ENCODE measurements around the gene MYO9A.

The MYO9A gene

DNA sequence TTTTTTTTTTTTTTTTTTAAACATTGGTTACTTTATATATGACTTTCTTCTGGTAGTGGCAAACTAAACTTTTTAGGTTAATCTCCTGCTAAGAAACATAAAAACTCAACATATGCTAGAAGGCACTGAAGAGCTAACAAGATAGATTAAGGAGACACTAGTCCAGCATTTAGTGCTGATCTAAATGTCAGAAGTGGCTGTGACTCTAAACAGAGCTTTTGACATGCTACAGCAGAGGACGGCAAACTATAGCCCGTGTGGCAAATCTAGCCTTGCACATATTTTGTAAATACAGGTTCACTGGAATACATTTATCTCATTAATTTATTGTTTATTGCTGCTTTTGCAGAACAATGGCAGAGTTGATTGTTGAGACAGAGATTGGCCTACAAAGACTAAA lies 287.0 kb downstream of the MYO9A start:
- DNase-seq: no peak

DNA sequence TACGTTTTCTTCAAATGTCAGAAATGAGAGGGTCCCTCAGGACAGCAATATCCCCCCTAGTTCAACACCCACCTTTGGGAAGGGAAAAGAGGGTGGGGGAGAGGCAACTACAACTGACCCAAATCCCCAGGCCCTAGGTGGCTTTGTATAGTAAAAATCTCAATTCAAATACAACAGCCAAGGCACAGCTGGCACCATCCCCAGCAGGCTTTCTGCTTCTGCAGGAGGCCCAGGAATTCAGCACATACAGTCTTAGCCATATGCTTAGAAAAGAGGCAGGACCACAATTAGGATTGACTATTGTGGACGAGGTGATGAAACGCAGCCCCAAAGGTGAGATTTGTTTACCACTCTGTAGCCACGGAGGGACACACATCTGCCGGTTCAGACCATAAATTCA lies 291.8 kb downstream of the MYO9A start:
- DNase-seq: no peak

DNA sequence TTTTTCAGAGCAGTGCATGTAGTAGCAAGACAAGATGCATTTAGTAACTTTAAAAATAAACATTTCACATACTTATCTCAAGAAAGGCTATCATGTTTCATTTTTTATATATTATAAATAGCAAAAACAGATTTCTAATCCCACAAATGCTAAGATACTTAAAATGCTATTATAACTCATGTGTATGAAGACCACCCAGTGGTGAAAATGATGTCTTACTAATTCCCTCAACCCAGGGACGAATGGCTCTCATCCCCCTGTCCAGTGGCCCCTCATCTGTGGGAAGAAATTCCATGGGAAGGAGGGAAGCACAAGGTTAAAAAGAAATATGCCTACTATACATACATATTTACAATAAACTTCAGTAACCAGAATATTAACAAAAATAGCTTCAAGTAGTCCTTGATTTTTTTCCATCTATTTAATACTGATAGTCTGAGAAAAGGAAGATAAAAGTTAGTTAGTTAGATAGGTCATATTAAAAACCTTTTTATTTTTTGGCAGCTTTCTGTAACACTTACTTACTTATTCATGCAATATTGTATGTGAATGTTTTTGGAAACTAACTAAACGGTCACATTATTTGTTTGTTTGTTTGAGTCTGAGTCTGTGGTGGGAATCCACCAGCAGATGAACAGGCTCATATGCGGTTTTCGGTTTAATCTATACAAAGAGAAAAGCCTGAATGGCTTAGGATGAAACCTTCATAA lies 292.8 kb downstream of the MYO9A start:
- no peak for DNase-seq

DNA sequence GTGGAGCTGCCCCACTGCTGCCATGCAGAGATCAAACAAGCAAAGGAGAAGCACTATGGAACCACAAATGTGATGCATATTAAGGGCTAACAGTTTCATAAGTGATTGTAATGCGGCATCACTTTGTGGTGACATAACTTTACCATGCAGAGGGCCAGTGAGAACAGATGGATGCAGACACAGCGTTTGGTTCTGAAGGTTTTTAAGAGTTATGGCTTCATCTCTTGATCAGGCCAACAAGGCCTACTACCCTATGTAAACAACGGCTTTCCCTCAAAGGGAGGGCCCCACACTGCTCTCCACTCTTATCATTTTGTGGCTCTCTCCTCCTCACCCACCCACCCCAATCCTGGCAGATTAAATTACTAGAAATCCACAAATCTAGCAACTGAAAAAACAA lies 294.1 kb downstream of the MYO9A start:
- DNase-seq: no peak

DNA sequence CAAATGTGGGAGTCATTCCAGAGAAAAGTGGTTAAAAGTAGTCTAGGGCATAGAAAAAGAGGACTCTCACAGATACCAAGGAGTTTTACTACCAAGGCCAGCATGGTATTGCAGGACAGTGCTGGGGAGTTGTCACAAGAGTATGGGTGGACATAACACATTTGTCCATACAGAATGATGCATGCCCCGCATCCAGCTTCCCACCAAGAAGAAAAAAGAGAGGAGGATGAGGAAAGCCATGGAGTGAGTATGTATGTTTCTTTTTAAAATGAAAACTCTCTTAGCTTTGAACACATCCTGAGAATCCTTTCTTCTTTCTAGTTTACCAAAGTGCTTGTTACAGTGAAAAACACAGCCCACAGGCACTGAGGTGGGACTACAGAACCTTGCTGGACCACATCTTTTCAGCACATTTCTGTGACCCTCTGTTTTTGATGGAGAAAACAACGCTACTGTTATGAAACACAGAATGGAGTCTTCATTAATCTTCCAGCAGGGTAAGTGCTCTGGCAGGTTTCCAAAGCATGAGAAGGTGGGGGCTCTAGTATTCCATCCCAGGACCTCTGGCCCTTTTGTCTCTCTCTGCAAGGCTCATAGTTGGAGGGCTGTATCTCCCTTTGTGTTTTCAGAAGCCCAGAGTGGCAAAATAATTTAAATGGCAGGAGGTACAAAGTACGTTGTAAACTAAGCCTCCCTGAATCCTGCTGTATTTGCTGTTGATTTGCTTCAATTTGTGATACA lies 294.9 kb downstream of the MYO9A start:
- no peak for DNase-seq

DNA sequence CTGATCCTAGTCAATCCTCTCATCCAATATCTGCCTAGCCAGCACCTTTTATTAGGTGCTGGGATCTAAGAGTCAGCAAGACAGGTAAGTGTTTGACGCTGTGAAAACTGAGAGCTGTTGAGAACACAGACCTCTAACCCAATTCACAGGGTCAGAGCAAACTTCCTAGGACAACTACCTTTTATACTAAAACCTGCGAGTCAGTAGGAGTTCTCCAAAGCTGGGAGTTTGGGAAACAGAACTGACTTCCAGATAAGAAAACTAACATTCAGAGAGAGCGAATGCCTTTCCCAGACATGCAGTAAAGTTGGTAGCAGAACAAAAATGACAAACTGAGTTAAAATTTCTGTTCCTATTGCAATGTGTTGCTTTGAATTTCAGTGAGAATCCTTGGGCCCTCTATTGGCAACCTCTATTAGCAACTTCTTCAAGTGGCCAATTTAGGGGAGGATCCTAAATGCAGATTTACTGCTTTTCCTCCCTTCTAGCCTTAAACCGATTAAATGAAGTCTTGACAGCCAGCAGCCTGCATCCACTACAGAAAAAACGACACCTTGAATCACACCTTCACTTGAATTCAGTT lies 296.3 kb downstream of the MYO9A start:
- DNase-seq: no peak

DNA sequence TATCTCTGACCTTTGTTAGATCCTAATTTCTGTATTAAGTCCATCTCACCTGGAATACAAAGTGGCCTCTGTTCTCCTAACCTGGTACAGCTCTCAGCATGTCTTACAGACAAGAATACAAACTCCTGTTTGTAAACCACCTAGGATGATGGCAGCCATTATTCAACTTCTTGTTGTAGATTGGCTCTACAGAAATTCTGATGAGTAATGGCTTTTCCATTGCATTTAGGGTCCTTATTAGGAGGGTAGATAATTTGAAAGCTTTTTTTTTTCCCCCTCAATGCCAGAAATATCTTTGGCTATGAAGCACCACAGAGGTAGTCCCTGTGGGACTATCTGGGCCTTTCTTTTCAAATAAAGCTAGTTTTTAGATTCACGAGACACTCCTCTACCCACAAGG lies 297.8 kb downstream of the MYO9A start:
- no peak for DNase-seq

DNA sequence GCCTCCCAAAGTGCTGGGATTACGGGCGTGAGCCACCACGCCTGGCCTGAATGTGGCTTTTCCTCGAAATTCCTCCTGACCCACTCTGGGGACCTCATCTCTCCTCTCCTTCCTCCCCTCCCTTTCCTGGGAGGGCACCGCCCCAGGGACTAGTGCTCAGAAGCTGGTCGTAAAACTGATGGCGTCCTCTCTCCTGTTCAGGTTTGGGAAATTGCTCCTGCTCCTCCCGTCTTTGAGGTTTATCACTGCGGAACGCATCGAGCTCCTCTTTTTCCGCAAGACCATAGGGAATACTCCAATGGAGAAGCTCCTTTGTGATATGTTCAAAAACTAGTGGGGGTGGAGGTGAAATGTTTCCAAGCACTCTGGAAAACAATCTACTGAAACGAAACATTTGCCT lies 300.6 kb downstream of the MYO9A start:
- DNase-seq: no peak

DNA sequence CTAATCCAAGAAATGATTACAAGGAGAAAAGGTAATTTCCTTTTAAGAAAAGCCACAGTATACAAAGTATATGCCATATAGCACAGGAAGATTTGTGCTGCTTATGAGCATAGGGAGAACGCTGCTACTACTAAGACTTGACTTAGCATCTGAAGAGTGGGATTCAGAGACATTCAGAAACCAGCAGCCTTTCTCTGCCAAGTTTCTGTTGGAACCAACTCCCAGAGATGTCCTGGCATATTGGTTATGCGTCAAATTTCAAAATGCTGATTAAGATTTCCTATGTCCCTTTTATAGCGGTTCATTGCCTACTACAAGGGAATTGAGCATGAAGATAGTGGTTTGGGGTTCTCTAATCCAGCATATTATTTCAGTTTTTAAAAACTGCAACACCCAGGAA lies 302.6 kb downstream of the MYO9A start:
- DNase-seq: no peak

DNA sequence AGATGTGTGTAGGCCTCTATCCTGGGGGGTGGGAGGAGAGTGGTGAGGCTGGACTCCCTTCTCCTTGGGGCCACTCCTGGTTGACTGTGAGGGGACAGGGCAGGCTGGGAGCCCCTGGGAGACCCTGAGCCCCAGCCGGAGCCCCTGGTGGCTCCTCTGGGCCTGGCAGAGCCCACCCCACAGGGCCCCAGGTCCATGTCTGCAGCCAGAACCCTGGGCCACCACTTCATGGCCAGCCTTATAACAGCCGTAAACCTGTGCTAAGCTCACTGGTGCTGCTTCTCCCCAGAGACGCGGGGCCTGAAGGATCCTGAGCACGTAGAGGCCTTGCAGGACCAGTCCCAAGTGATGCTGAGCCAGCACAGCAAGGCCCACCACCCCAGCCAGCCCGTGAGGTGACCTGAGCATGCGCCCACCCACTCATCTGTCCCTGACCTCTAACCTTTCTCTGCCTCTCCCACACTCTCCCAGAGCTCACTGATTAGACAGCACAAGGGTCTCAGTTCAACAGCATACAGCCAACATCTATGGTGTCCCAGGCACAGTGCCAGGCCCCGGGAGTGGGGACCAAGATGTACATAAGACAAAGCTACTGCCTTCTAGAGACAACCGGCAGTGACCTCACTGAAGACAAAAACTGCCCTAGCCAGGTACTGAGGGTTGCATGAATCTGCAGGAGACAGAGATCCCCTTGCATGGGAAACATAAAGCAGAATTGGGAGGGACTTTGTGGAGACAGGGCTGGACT lies 304.1 kb downstream of the MYO9A start:
- no peak for DNase-seq

DNA sequence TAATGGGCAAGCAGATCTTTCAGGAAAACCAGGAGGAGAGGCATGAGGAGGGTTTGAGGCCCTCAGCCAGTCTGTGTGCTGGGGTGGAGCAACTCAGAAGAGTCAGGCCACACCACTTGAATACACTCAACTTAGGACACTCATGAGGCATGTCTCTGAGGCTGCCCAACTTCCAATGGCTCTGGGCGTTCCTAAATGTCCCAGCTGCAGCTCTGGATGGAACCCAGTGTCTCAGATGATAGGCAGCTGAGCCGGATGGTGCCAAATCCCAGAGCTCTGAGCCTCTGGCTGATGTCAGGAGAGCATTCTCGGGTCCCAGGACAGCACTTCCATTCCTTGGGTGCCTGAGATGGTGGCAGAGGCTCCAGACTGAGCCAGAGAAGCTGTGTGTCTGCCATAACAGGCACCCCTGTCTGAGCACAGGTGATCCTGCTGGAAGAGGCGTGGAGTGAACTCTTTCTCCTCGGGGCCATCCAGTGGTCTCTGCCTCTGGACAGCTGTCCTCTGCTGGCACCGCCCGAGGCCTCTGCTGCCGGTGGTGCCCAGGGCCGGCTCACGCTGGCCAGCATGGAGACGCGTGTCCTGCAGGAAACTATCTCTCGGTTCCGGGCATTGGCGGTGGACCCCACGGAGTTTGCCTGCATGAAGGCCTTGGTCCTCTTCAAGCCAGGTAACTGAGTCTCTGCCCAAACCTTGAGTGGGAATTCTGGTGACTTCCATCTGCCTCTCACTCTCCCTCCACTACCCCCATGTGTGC lies 304.8 kb downstream of the MYO9A start:
- no peak for DNase-seq

DNA sequence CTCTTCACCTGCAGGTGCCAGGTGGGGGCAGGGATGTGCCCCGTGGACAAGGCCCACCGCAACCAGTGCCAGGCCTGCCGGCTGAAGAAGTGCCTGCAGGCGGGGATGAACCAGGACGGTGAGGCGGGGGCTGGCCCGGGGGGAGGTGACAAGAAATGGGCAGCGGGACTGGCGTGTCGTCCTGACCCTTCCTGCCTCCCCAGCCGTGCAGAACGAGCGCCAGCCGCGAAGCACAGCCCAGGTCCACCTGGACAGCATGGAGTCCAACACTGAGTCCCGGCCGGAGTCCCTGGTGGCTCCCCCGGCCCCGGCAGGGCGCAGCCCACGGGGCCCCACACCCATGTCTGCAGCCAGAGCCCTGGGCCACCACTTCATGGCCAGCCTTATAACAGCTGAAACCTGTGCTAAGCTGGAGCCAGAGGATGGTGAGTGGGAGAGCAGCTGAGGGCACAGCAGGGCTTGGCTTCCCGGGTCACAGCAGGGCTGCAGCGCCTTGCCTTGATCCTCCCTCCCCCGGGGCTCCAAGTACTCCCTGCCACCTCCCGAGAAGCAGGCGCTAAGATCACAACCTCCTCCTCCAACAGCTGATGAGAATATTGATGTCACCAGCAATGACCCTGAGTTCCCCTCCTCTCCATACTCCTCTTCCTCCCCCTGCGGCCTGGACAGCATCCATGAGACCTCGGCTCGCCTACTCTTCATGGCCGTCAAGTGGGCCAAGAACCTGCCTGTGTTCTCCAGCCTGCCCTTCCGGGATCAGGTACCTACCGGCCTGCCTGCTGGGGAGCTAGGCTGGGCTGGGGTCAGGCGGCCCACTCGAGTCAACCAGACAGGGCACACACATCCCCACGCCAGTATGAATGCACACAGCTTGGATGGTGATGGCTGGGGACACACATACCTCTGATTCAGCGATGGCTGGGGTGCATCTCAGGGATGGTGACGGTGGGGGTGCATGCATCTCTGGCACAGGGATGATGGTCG lies 305.9 kb downstream of the MYO9A start:
- no peak for DNase-seq

DNA sequence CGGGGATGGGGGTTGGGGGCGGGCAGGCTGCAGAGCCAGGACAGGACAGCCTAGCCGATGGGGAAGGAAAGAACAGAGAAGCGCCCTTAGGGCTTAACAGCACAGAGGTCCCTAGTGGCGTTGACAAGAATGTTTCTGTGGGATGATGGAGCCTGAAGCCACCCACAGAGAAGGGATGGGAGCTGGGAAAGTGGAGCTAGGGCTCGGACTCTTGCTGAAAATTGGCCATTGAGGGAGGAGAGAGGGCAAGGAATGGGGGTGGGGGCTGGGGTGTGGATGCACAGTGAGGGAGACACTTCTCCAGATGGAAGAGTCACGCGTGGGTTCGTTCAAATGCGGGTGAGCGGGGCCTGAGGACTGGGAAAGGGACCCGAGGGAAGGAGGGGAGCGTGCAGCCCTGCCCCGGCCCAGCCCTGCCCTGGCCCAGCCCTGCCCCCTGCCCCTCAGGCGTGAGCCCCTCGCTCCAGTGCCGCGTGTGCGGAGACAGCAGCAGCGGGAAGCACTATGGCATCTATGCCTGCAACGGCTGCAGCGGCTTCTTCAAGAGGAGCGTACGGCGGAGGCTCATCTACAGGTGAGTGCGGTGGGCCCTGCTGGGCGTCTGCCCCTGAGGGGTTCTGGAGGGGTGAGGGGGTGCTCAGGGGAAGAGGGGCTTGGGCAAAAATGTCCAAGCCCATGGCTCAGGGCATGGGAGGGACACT lies 306.8 kb downstream of the MYO9A start:
- no peak for DNase-seq

DNA sequence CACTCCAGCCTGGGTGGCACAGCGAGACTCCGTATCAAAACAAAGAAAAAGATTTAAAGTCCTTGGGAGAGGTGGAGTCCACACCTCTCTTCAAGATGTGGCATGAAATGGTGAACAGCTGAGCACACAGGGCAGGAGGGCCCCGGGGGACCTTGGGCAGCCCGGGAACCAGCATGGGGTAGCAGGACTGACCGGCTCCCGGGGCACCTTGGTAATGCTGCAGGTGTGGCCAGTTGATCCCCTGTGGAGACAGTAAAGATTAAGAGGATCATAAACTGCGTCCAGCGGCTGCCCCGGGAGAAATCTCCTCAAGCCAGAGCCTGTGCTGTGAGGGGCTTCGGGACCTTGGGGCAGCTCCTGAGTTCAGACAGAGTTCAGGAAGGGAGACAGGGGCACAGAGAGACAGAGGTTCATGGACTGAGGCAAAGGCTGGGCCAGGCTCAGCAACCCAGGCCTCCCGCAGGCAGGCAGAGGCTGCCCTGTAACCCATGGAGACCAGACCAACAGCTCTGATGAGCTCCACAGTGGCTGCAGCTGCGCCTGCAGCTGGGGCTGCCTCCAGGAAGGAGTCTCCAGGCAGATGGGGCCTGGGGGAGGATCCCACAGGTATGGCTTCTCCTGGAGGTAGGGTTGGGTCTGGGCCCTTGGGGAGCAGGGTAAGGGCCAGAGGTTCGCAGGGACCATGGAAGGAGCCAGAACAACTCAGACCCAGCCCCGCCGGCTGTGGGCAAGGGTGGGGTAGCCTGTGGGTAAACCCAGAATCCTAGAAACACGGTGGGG lies 307.5 kb downstream of the MYO9A start, which contains the start of gene NR2E3:
Gene NR2E3 (plus strand): TSS at position 299 of the 780 bp plus-strand sequence. CDS start 190 bp downstream, at position 489.
- DNase-seq: no peak

DNA sequence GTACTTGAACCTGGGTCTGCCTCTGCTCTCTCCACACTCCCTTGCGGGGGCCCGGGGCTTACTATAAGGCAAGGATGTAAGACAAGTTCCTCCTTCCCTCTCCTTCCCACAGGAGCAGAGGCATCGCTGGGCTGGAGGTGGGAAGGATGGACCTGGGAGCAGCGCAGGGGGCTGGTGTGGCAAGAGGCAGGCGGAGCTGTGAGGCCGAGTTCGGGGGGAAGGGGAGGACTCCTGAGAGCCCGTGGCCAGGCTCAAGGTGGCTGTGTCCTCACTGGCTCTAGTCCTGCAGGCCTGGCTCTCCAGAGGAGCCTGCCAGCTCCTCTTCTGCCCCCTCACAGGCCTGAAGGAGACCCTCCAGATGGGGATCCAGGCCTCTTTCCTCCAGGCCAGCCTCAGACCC lies 308.6 kb downstream of the MYO9A start:
- no peak for DNase-seq

DNA sequence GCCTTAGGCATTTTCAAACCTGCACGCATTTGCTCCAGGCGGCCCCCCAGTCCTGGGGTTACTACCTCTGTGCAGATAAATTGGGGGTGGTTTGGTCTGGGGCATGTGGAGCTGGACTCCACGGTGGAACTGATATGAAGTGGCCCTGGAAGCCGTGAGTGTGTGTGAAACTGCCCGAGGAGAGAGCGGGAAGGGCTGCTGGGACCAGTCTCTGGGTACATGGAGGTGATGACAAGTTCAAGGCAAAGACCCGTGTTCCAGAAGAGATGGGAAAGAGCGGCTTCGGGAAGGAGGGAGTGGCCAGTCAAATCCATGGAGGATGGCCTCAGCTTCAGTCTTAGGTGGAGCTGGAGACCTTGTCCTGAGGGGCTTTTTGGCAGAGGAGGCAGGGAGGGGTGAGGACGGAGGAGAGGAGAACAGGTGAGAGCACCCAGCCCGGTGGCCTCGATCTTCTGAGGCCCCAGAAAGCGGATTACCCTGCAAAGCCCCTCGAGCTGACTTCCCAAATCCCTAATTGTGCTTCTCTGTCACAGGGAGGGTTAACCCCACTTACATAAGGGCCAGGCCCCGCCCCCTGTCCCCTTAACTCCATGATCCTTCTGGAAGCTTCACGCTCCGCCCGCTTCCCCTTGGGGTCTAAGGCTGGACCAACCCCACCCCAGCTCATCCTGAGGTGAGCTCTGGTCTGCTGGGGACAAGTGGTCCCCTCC lies 309.5 kb downstream of the MYO9A start:
- no peak for DNase-seq

DNA sequence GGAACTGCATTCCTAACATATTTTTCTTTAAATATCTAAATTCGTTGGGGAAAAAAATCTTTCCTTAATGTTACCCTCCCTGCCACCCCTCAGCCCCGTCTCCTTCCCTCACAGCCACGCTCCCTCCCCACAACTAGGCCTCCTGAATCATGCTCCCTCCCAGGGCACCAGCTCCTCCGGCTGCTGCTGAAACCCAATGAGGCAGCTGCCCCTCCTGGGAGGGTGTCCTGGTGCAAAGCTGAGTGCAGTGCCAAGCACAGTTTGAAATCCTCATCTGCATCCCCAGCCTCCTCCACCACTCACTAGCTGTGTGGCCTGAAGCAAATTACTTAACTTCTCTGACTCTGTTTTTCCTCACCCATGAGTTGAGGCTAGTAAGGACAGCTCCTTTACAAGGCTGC lies 310.3 kb downstream of the MYO9A start:
- no peak for DNase-seq

DNA sequence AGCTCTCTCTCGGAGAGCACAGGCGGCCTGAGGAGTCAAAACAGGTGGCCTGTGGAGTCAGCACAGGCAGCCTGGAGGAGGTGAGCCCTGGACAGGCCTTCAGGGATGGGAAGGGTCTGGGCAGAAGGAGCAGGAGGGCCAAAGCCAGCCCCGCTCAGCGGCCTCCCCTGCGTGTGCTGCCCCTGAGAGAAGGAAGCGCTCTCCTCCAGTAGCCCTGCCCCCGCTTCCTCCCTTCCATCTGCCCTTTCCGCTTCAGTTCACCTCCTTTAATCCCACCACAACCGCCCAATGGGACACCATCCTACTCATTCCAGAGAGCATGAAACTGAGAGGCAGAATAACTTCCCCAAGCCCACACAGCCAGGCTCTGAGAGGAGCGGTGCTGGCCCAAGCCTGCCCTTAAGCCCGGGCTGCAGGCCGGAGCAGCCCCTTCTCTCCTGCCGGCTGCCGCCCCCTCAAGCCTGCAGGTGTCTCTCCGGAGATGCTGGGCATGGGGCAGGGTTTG lies 310.8 kb downstream of the MYO9A start:
- no peak for DNase-seq

DNA sequence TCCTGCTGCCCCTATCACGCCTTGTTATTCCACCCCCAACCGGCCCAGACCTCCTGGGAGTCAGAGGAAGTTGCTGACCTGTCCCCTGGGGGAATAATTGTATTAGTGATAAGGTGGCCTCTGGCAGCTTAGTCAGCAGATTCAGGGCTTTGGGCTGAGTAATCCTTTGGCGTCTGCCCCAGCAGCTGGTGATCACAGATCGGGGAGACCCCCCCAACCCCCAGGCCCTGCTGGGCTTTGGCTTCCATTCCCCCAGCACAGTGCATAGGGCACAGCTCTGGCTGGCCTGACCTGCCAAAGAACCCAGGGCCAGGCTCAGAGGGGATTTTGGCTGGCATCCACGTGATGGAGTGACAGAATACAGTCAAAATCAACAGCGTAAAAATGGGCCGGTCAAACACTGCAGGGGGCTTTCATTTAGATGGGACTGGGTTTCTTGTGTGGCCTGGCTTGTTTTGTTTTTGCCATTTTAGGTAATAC lies 311.5 kb downstream of the MYO9A start:
- DNase-seq: no peak
